HepG2 (cell line): ENCODE results near the gene FBXW5. TPM values are rescaled to one million over a fixed set of nuclear protein-coding genes. Genes with fewer than 3 reads are reported as not detected.

ENCODE experiments used
- ATAC-seq: fragments of 200-7000 bp; cut with Tn5 transposase; 3 replicates; pipeline ENCODE4 v1.9.1; 2020; ENCODE audit warnings: mild to moderate bottlenecking, moderate library complexity
- BruUV-seq: library from RNA; stranded (reverse); fragments of 400-500 nt; replicated peaks from 2 replicates; lab custom pipeline; 2021; lab: Mats Ljungman, UMichigan
- CTCF ChIA-PET: fragments of 300-600 bp; formaldehyde crosslinking; extraction: SDS; loops from one replicate; lab custom pipeline; 2021; ENCODE audit warnings: low total read pairs, inconsistent platforms, low intra/inter-chr PET ratio; lab: Yijun Ruan, JAX
- POLR2A ChIA-PET: fragments of 350-600 bp; sonication (Branson Sonifier 250); formaldehyde crosslinking; loops from one replicate; lab custom pipeline; 2020; ENCODE audit warnings: antibody characterized with exemption, inconsistent platforms; lab: Yijun Ruan, JAX
- DNase-seq: peaks from one replicate; pipeline ENCODE4 v3.0.0-alpha.2; 2015; ENCODE audit warnings: low spot score
- FAIRE-seq: peaks from 3 replicates; lab custom pipeline; 2011; peaks lifted over from hg19 to GRCh38; lab: Jason Lieb, UNC
- H2AFZ ChIP-seq: one replicate; pipeline ENCODE4 v1.6.1; 2011; ENCODE audit warnings: low read length, inconsistent platforms
- H3K27ac ChIP-seq: fragments of 300-600 bp; 3 replicates; pipeline ENCODE4 v1.8.0; 2011; ENCODE audit warnings: mixed run types, mild to moderate bottlenecking, mixed read lengths, low read length, inconsistent platforms; ENCODE audit not compliant: insufficient read depth; ENCODE audit errors: extremely low read length
- H3K27me3 ChIP-seq, 2 experiments: fragments of 200-600 bp in 1 of 2; 2 replicates in 1 of 2; 3 replicates in 1 of 2; pipeline versions ENCODE4 v1.6.0 to v1.8.0; 2011; ENCODE audit warnings: low read length in 2 of 2, mild to moderate bottlenecking in 2 of 2, moderate library complexity in 2 of 2, inconsistent platforms in 1 of 2; ENCODE audit not compliant: insufficient read depth in 2 of 2, control insufficient read depth in 1 of 2
- H3K36me3 ChIP-seq, 2 experiments: fragments of 200-600 bp in 1 of 2; replicated peaks in 1 of 2; 2 replicates in 1 of 2; 3 replicates in 1 of 2; pipeline versions ENCODE4 v1.5.1 to v1.8.0; 2011; ENCODE audit warnings: low read length in 2 of 2, inconsistent platforms in 1 of 2; ENCODE audit not compliant: insufficient read depth in 2 of 2, control insufficient read depth in 1 of 2
- H3K4me1 ChIP-seq: 2 replicates; pipeline ENCODE4 v1.5.1; 2012; ENCODE audit warnings: low read length, inconsistent platforms; ENCODE audit not compliant: insufficient read depth
- H3K4me2 ChIP-seq: 2 replicates; pipeline ENCODE4 v1.6.0; 2011; ENCODE audit warnings: low read depth, low read length, inconsistent platforms
- H3K4me3 ChIP-seq, 3 experiments: fragments of 200-600 bp in 1 of 3; sonication (generic), shearing (Covaris generic) in 1 of 3; replicated peaks in 1 of 3; 2 replicates each; pipeline ENCODE4 v1.5.1; 2011 to 2016; ENCODE audit warnings: low read length in 3 of 3, inconsistent platforms in 2 of 3, low read depth in 2 of 3, mild to moderate bottlenecking in 2 of 3, control low read depth in 1 of 3, mixed read lengths in 1 of 3; ENCODE audit not compliant: insufficient read depth in 1 of 3
- H3K79me2 ChIP-seq: one replicate; pipeline ENCODE4 v1.6.1; 2011; ENCODE audit warnings: low read length, inconsistent platforms; ENCODE audit not compliant: insufficient read depth
- H3K9ac ChIP-seq: 2 replicates; pipeline ENCODE4 v1.6.0; 2011; ENCODE audit warnings: mild to moderate bottlenecking, low read depth, low read length, inconsistent platforms; ENCODE audit not compliant: insufficient read depth
- H3K9me3 ChIP-seq: 2 replicates; pipeline ENCODE4 v1.5.1; 2012; ENCODE audit warnings: mild to moderate bottlenecking, low read length
- H4K20me1 ChIP-seq: 2 replicates; pipeline ENCODE4 v1.6.0; 2011; ENCODE audit warnings: inconsistent platforms, mild to moderate bottlenecking, low read length, moderate library complexity; ENCODE audit not compliant: insufficient read depth
- AGO2 ChIP-seq: fragments of 200-400 bp; formaldehyde crosslinking; optimal IDR thresholded peaks from 2 replicates; pipeline ENCODE3; 2017; ENCODE audit warnings: mild to moderate bottlenecking, low read depth, low read length, moderate library complexity
- CREBL2 ChIP-seq: sonication (generic); formaldehyde crosslinking; IDR thresholded peaks from 2 replicates; pipeline ENCODE4 v1.8.1; 2023; ENCODE audit warnings: missing genetic modification reagents, mild to moderate bottlenecking, borderline replicate concordance
- CREM ChIP-seq, 2 experiments: sonication (generic) in 1 of 2; formaldehyde crosslinking in 1 of 2; IDR thresholded peaks; 2 replicates each; pipeline versions ENCODE4 v1.4.0 to v1.6.1; 2016 to 2020; ENCODE audit warnings: antibody characterized with exemption in 1 of 2, mild to moderate bottlenecking in 1 of 2, missing genetic modification reagents in 1 of 2
- GRHL1 ChIP-seq: sonication (generic); formaldehyde crosslinking; conservative IDR thresholded peaks from 2 replicates; pipeline ENCODE4 v1.8.0; 2022; ENCODE audit warnings: missing genetic modification reagents
- HHEX ChIP-seq: IDR thresholded peaks from 2 replicates; pipeline ENCODE4 v1.6.1; 2016; ENCODE audit warnings: control low read depth
- JARID2 ChIP-seq: sonication (generic); formaldehyde crosslinking; IDR thresholded peaks from 2 replicates; pipeline ENCODE4 v1.8.1; 2023; ENCODE audit warnings: missing genetic modification reagents, inconsistent platforms; ENCODE audit not compliant: insufficient replicate concordance
- ONECUT2 ChIP-seq: sonication (generic); formaldehyde crosslinking; IDR thresholded peaks from 2 replicates; pipeline ENCODE4 v1.4.0; 2020; ENCODE audit warnings: missing genetic modification reagents
- SP4 ChIP-seq: sonication (generic); formaldehyde crosslinking; IDR thresholded peaks from 2 replicates; pipeline ENCODE4 v1.8.1; 2023; ENCODE audit warnings: mild to moderate bottlenecking, missing genetic modification reagents
- TAF15 ChIP-seq: fragments of 200-400 bp; formaldehyde crosslinking; IDR thresholded peaks from one replicate; pipeline ENCODE4 v1.6.1; 2018; ENCODE audit warnings: mild to moderate bottlenecking, low read depth, low read length; ENCODE audit not compliant: poor library complexity, severe bottlenecking
- TEAD3 ChIP-seq: optimal IDR thresholded peaks from 2 replicates; pipeline ENCODE3; 2016; ENCODE audit warnings: borderline replicate concordance
- TMF1 ChIP-seq: sonication (generic); formaldehyde crosslinking; IDR thresholded peaks from 2 replicates; pipeline ENCODE4 v1.8.1; 2022; ENCODE audit warnings: low read depth, missing genetic modification reagents
- WGBS: methylation state at CpG from one replicate; pipeline ENCODE4 v1.1.6; 2017; ENCODE audit warnings: low lambda C conversion rate; 5-methylcytosine and 5-hydroxymethylcytosine counted together
- in situ Hi-C: cut with HindIII; loops from 2 replicates; pipeline ENCODE4 v1.10.0; 2017; ENCODE audit warnings: low pct_unique_long_range_greater_than_20kb; ENCODE audit not compliant: extremely low pct_ligation_motif_present
- intact Hi-C: fragments of 100-400 bp; cut with micrococcal nuclease; formaldehyde crosslinking; loops from one replicate; pipeline ENCODE4 v1.10.0; 2022; ENCODE audit not compliant: unreplicated experiment
- polyA plus RNA-seq, 8 experiments: library from polyadenylated mRNA; depleted of rRNA in 3 of 8; stranded (reverse) in 7 of 8; unstranded in 1 of 8; fragments of >200 nt; fragmentation: Illumina TruSeq in 4 of 8; extraction: Trizol in 4 of 8; gene quantifications; 2 replicates each; pipeline versions ENCODE4 v1.2.1 to v1.2.3, GENCODE V29; 2011 to 2016; ENCODE audit warnings: low read depth in 4 of 8, missing spikeins in 1 of 8, mixed read lengths in 1 of 8; ENCODE audit not compliant: insufficient read depth in 1 of 8
- total RNA-seq, 5 experiments: library from RNA; depleted of rRNA; stranded (reverse); fragments of >200 nt; fragmentation: Illumina TruSeq; extraction: Trizol; gene quantifications; 2 replicates each; pipeline ENCODE4 v1.2.3, GENCODE V29; 2016; ENCODE audit warnings: low read depth in 1 of 5
- TF ChIP-seq, protein P1 (sequence below): sonication (generic); formaldehyde crosslinking; IDR thresholded peaks from 2 replicates; pipeline ENCODE4 v1.5.0; 2020; ENCODE audit warnings: missing genetic modification reagents

FBXW5 gene
- total and polyA plus RNA-seq, 2 of the 13 experiments (the other 11 are each of a cell fraction or from before 2014, with no cell fraction given), result 52.0 to 60.4 TPM

- Histone ChIP-seq H3K9me3 (no peaks in the 10 kb centered on the region), H3K4me1 (peaks cover 27% of the 10 kb centered on the region), H3K4me3 (no peak overlapping the region), H2AFZ (no peak overlapping the region), H3K9ac (no peak overlapping the region), H3K4me2 (no peak overlapping the region), H3K36me3 (peaks cover 17 to 38% of the 10 kb centered on the region in 2 experiments), H3K27me3 (no peaks in the 10 kb centered on the region), H4K20me1 (peaks cover 12% of the 10 kb centered on the region), H3K79me2 (peaks cover 34% of the 10 kb centered on the region), H3K27ac (no peak overlapping the region)
- in situ Hi-C loops (no loop called here), intact Hi-C loops (no loop called here)
- POLR2A ChIA-PET, result interaction anchor here (1.3 to 1.6 kb wide), 2 partner anchors 12 to 17 kb away, joined by 4 to 5 read pairs; partner anchors contain the start of gene TRAF2
- BruUV-seq, result no TSS peak
- CTCF ChIA-PET, result no interaction called here
- TF ChIP-seq TAF15 (no peak), GRHL1 (no peak), TMF1 (no peak), TEAD3 (CRISPR knock-in tag) (no peak), JARID2 (CRISPR knock-in tag) (no peak), ONECUT2 (CRISPR knock-in tag) (no peak), SP4 (CRISPR knock-in tag) (no peak), HHEX (CRISPR knock-in tag) (no peak), CREM (IDR thresholded peaks at IDR 0.05) (no peak), CREM (CRISPR knock-in tag; IDR thresholded peaks at IDR 0.05) (no peak), CREBL2 (CRISPR knock-in tag) (no peak), AGO2 (no peak)
- TF ChIP-seq, protein P1, sequence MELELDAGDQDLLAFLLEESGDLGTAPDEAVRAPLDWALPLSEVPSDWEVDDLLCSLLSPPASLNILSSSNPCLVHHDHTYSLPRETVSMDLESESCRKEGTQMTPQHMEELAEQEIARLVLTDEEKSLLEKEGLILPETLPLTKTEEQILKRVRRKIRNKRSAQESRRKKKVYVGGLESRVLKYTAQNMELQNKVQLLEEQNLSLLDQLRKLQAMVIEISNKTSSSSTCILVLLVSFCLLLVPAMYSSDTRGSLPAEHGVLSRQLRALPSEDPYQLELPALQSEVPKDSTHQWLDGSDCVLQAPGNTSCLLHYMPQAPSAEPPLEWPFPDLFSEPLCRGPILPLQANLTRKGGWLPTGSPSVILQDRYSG (CRISPR knock-in tag), result no peak
- no peak for ATAC-seq
- DNase-seq, result no peak
- FAIRE-seq, result no peak
- WGBS, result 94% methylated on average over 9 of the region's 21 CpGs
Observed at GRCh38 chr9:136898483-136899100, 45.9 kb downstream of the FBXW5 start.
